ENCODE data around the gene ITGB8.
"Not testable (repeated sequence)": the region's sequence is repeated elsewhere in the genome, so short reads cannot be mapped to it uniquely, and the experiment has no call there.

ITGB8 gene

DNA sequence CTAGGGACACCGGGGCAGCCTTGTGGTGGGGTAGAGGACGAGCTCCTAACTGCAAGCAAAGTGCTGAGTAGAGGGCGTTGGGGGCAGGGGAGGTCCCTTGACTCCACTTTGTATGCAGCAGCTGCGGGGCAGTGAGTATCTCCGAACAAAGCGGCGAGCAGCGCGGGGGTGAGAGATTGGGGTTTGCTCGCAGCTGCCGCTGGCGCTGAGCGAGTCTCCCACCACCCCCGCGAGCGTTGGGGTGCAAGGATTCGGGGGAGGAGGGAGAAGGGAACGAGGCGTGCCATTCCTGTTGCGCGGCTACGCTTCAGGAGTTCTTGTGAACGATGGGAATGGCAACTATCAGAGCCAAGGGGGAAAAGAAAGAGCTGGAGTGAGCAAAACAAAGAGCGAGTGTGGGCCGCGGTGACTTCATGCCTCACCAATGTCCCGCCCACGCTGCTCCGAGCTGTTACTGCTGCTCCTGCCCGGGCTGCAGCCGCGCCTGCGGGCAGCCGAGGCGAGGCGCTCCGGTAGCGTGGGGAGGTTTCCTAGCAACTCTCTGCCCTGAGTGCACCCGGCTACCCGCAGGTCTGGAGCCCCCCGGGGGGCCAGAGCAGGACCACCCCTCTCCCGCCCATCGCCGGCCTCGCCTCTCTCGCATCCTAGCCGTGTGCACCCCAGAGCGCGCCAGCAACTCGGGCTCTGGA is at the start of gene ITGB8:
Gene ITGB8 (plus strand): TSS at position 662 of the 689 bp plus-strand sequence. CDS start 907 bp downstream, outside the sequence.
- in situ Hi-C loops (cut with HindIII; ENCODE audit: low sequenced_read_pairs), result no loop called here

DNA sequence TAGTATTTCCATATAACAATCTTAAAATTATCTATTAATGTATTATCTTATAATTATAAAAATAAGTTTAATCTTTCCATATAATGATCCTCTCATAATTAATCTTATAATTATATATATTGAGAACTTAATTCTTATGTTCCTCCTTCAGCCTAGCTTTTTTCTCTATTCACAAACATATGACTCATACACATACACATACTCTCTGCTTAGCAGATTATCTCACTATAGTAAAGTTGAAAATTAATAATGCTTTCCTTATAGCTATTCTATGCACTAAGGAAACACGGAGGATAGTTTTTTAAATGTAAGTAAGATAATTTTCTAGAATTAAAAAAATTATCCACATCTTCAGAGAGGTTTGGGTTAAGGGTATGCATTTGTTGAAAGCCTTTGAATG is 47.7 kb upstream of the ITGB8 start:
- in situ Hi-C loops (cut with HindIII; ENCODE audit: low sequenced_read_pairs), result no loop called here

DNA sequence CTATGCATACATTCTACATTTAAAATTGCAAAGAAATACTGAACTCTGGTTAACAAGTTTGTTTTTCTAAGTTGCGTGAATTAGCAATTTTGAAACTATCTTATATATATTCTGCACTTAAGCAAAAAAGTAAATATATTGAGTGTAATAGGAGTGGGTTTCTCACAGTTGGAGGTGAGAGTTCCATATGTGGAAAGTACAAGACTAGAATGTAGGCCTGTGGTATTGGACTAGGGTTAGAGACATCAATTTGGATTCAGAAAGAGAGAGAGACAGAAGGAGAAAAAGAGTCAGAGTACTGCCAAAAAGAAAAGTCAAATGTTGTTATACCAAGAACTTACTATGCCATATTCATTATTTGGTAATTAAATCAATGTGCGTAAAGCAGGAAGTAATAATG is 47.3 kb upstream of the ITGB8 start:
- in situ Hi-C loops (cut with HindIII; ENCODE audit: low sequenced_read_pairs), result no loop called here

DNA sequence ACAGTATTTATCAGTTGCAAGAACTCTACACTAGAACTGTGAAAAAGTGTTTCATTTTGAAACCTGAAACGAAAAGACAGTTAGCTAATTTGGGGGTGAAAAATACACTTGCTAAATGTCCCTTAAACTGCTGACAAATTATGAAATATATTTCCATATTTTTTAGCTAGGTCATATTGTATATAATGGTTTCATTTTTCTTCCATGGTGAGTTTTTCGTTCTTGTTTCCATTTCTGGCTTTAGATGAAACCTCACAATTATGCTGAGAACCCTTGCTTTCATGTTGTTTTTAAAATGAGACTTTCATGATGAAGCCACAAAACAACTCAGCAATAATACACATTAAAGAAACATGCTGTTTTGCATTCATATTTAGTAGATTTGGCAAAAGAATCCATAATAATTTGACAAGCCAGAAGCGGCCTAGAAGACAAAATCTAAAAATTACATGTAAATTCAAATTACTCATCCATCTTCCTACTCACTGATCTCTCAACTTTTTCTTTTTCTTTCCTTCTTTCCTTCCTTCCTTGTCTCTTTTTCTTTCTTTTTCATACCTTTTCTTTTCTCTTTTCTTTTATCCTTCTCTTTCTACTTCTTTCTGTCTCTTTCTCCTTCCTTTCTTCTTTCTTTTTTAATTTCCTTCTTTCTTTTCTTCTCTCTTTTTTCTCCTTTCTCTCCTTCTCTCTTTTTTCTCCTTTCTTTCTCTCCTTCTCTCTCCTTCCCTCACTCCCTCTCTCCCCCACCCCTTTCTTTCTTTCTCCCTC is 46.5 kb upstream of the ITGB8 start:
- in situ Hi-C loops (cut with HindIII; ENCODE audit: low sequenced_read_pairs), result no loop called here

DNA sequence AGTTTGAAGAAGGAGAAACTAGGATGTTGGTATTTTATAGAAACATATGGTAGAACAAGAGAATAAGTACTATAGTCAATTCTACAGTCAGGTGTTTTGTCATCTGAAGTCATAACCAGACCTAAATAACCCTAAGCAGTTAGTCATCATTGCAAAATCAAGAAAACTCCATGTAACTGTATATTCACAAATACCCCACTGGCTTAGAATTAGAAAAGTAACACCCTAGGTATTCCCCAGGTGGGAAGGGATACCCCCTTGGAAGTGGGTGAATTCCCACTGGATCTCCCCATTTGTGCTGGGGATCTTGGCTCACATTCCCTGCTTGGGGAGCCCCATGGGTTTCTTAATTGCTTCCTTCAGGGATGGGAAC is 45.9 kb upstream of the ITGB8 start:
- in situ Hi-C loops (cut with HindIII; ENCODE audit: low sequenced_read_pairs), result no loop called here

DNA sequence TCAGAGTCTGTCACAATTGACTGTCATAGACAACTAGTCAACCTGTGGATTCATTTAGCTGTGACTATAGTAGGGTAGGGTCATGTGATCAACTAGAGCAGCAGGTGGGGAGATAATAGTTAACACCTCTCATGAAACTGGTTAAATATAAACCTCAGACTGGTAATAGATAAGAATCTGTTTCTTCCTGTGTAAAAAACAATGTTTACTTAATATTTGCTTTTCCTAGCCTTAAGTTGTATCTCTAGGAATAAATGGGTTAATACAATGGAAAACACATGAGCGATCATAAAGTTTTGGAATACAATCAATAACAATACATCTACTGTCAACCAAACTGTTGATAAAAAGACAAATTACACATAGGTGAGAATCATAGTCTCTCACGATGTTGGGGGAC is 43.4 kb upstream of the ITGB8 start:
- in situ Hi-C loops (cut with HindIII; ENCODE audit: low sequenced_read_pairs), result no loop called here

DNA sequence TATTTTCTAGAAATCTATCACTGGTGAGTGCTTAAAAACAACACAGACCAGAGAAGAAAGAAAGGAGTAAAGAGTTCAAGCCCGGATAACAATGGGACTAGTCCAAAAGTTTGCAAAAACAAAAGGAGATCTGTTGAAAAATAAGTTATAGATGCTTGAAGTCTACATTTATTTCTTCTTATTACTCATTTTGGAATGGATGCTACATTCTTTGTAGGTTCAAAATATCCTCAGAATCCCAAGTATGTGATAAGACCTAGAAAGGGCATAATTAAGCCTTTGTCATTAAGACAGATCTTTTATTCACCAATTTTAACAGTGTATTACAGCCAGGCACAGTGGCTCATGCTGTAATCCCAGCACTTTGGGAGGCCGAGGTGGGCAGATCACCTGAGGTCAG is 42.7 kb upstream of the ITGB8 start:
- in situ Hi-C loops (cut with HindIII; ENCODE audit: low sequenced_read_pairs), result no loop called here

DNA sequence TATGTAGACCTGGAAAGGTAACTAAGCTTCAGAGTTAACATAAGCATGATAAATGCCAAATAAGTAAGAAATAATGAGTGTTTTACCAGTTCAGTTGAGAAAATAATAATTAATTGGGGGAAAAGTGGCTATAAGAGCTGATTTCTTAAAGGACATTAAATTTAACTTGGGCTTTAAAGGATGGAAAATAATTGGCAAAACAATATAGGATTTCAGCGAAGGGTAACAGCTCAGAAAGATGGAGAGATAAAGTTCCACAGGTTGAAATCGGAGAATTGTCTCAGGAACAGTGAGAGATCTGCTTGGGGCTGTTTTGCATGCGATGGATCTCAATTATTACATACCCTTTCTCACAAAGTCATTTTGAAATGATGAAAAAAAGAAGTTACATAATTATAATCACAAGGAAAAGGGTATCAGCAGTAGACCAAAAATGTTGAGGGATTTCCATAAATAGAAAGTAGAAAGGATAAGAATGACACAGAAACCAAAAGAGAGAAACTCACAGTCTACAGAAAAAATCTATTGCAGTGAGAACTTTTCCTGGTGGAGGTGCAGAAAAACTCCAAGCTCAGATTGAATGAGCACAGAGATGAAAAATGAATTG is 40.1 kb upstream of the ITGB8 start:
- in situ Hi-C loops (cut with HindIII; ENCODE audit: low sequenced_read_pairs), result no loop called here

DNA sequence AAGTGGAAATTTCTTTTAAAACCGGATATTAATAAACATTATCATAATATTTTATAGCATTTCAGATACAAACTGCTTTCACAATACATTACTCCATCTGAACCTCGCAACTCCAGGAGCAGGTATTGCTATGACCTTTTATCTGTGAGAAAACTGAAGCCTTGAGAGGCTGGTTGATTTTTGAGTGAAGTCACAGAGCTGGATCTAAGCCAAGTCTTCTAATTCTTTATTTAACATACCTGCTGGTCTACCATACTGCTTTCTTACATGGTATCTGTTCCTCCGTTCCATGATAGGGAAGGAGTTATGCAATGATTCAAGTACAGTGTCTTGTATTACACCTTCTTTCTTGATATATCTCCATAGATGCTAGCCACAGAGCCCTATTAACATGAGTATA is 37.4 kb upstream of the ITGB8 start:
- in situ Hi-C loops (cut with HindIII; ENCODE audit: low sequenced_read_pairs), result no loop called here

DNA sequence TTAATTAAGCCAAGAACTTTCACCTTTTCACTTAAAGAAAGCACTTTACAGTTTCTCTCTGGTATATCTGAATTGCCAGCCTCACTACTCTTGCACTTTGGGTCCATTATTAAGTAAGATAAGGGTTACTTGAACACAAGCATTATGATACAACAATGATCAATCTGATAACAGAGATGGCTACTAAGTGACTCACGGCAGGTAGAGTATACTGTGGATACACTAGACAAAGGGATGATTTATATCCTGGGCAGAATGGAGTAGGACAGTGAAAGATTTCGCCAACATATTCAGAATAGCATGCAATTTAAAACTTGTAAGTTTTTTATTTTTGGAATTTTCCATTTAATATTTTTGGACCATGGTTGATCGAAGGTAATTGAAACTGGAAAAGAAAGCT is 34.3 kb upstream of the ITGB8 start:
- in situ Hi-C loops (cut with HindIII; ENCODE audit: low sequenced_read_pairs), result no loop called here

DNA sequence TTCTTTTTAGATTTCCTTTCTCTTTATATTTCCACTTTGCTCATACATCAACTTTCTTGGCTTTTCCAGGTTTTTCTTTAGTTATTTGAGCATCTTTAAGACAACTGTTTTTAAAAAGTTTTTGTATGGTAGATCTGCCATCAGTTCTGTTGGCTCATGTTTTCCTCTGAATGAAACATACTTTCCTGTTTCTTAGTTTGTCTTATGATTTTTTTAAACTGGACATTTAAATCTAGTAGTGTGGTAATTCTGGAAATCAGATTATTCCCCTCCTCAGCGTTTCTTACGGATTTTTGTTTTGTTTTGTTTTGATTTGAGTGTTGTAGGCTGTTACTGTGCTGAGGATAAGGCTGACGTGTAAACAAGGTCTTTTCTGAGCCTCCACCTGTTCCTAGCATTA is 33.8 kb upstream of the ITGB8 start:
- in situ Hi-C loops (cut with HindIII; ENCODE audit: low sequenced_read_pairs), result no loop called here

DNA sequence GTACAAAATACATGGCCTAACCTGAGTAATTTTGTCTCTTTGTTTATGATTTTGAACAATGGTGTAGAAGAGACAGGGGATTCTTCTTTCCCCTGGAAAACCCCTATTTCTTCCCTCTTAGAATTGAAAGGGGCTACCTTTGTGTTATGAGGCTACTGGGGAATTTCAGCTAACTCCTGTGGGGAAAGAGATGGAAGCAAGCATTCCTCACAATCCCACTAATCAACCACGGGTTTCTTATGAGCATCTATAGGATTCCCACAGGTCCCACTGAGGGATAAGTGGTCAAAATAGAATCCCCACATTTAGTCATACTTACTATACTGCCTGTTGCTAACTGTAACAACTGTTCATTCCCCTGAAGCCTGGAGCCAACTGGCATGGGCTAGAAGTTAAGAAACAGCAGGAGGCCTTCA is 32.2 kb upstream of the ITGB8 start:
- in situ Hi-C loops (cut with HindIII; ENCODE audit: low sequenced_read_pairs), result no loop called here

DNA sequence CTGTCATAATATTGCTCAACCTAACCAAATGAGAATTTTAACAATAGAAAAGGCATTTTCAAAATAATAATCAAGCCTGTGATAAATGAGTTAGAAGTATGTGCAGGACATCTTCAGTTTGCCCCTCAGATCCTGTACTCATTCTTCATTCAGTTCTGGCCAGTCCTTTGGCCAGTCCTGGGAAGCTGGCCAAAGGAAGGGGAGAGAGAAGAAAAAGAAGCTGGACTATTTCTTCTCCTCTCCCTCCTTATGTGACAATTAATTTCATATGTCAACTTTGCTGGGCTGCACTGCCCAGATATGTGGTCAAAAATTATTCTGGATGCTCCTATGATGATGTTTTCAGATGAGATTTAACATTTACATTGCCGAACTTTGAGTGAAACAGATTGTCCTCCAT is 31.6 kb upstream of the ITGB8 start:
- in situ Hi-C loops (cut with HindIII; ENCODE audit: low sequenced_read_pairs), result no loop called here

DNA sequence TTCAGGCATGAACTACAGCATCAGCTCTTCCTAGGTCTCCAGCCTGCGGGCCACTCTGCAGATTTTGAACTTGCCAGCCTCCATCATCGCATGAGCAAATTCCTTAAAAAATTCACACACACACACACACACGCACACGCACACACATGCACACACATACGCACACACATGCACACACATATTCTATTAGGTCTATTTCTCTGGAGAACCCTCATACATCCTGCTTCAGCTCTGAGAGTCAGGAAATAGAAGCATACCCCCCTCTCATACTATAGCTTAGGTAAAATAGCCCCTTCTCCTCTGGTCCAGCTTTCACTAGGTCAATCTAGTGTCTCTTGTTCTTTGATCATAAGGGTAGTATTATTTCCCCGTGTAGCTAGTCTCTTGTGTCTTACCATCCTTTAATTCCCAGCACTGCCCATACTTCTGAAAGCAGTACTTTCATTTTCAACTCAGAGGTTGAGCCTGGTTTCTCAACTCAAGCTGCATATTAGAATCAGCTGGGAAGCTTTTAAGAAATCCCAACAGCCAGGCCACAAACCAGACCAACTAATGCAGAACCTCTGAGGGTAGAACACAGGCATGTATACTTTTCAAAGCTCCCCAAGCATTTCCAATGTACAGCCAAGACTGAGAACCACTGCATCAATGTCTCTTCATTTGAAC is 30.9 kb upstream of the ITGB8 start:
- in situ Hi-C loops (cut with HindIII; ENCODE audit: low sequenced_read_pairs), result no loop called here

DNA sequence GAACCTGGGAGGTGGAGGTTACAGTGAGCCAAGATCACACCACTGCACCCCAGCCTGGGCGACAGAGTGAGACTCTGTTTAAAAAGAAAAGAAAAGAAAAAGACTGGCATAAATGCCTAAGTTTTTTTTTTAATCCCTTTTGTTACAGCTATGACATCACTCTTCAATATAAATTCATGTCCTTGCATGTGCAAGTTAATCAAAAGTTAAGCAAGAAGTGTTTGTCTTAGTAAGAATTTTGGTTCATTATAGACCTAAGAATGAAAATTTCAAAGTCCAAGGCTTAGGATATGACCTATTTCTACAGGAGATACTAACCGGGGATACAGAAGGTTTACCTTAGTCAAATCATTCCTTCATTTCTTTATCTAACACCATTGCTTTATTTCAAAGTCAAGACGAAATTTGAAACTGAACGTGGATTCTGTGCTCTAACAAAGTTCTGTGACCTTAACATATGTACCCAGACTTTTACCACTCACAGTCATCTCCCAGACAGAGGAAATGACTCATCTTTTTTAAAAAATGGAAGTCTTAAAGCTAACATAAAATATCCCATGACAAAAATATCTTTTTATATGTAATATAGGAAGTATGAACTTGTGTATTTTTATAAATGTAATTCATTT is 29.3 kb upstream of the ITGB8 start:
- in situ Hi-C loops (cut with HindIII; ENCODE audit: low sequenced_read_pairs), result no loop called here

DNA sequence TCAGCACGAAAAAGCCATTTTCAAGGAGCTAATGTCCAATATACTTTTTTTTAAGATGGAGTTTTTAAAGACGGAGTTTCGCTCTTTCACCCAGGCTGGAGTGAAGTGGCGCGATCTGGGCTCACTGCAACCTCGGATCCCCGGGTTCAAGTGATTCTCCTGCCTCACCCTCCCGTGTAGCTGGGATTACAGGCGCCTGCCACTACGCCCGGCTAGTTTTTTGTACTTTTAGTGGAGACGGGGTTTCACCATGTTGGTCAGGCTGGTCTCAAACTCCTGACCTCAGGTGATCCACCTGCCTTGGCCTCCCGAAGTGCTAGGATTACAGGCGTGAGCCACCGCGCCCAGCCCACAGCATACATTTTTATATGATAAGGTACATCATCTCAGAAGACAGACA is 28.4 kb upstream of the ITGB8 start:
- in situ Hi-C loops (cut with HindIII; ENCODE audit: low sequenced_read_pairs), result not testable (repeated sequence)

DNA sequence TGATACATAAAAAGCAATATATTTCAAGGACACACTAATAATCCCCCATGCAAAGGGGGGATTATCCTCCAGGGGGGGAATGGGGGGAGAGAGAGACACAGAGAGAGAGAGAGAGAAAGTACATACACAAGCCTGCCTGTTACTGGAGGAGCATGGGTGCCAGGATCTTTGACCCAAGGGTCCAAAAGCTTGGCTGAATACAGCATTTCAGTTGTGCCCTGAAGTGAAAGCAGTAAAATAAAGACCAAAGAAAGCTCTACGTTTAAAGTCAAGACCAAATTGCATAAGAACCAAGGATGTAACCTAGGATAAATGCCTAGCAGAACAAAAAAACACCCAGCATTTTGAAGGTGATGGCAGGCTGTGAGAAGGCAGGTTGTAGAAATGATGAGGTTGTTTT is 27.8 kb upstream of the ITGB8 start:
- in situ Hi-C loops (cut with HindIII; ENCODE audit: low sequenced_read_pairs), result no loop called here

DNA sequence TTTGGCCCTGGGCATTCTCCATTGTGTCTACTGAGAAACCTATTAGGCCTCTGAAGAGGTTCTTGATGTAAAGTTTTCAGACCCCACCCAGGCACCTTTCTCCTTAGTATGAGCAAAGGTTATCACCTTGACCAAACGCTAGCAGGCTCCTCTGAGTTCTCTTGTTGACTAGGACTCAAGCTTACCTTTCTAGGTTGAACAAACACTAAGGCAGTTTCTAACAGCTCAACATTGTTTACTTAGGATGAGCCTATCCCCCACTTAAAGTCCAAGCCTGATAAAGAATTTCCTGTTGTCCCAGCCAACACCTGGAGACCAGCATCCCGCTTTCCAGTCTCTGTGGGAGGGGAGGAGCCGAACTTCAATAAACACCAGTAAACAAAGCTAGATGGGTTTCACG is 26.3 kb upstream of the ITGB8 start:
- in situ Hi-C loops (cut with HindIII; ENCODE audit: low sequenced_read_pairs), result no loop called here

DNA sequence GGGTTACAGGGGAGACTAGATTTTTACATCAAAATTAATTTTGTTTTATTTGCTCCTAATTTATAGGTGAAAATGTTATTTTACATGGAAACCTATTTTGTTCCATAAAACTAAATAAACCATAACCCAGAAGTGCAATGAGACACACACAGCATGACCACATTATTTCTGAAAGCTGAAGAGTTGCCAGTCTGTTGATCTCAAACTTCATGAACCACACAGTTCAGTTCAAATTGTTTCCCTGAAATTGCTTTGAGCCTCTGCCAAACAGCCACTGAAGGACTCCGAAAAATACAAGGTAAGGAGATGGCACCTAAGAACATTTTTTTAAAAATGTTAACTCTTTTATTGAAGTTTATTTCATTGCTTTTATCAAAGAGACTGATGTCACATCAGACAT is 25.0 kb upstream of the ITGB8 start:
- in situ Hi-C loops (cut with HindIII; ENCODE audit: low sequenced_read_pairs), result no loop called here

DNA sequence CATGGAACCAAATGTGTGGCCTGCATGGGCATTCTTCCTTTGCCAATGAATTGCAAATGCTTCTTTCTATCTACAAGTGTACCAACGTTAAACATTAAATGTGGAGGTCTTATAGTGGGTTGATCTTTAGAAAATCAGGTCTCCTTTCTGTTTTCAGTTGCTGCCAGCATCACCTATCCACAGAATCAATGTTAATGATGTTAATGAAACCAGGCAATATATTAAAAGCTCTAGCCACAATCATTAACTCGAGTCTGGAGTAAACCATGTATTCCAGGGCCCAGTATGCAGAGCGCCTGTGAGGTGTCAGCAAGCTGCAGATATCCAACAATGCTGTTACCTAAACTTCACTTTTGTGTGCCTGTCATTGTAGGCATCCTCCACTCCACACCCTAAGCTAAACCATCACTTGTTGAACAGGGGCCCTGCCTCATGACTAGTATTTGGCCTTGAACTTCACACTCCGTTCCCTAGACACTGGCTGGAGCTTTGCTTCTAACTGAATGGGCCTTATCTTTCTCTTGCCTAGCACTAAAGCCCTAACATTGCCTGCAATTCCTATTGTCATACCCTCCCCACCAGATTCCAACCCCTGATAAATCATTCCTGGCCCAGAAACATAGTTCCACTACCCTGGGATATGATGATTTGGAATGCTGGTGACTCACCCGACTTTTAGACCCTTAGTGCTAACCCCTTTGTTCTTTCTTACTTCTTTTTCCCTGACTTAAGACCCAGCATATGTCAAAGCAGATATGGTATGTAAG is 24.3 kb upstream of the ITGB8 start:
- in situ Hi-C loops (cut with HindIII; ENCODE audit: low sequenced_read_pairs), result no loop called here

DNA sequence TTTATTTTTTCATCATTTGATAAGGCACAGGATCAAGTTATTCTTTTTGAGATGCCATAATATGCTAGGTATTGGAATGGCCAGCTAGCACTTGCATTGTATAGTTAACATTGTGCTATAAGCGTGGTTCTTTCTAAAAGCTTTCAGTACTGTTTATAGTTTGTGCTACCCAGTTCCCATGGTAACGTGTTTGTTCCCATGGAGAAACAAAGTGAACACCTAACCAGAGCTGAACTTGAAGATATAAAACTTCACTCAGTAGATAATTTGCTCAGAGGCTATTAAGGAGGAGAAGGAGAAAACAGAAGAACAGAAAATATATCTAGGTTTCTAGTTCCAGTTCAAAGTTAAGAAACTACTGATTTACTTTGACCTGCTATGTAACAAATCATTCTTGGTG is 23.6 kb upstream of the ITGB8 start:
- in situ Hi-C loops (cut with HindIII; ENCODE audit: low sequenced_read_pairs), result no loop called here
